ENCODE measurements around the gene PIM1. TPM values are rescaled to one million over a fixed set of nuclear protein-coding genes. Genes with fewer than 3 reads are reported as not detected.

PIM1 gene
- total and polyA plus RNA-seq, 10 of the 15 experiments (the other 5 are each of a cell fraction or from before 2014, with no cell fraction given) = 0.66 to 33.9 (median 10.2) TPM

- TF ChIP-seq ZBTB11 (CRISPR knock-in tag; IDR thresholded peaks at IDR 0.05) = no peak
Measured at GRCh38 chr6:37169496-37170272, at the start of gene PIM1 (continued).

- CTCF ChIA-PET = interaction anchor here (0.6 to 1.1 kb wide), 3 partner anchors 51 to 834 kb away, joined by 3 read pairs; no protein-coding TSS in a partner anchor
- TF ChIP-seq CBX3 (IDR thresholded peaks at IDR 0.05; ENCODE audit: borderline replicate concordance, low read depth) (no peak), HDAC6 (IDR thresholded peaks at IDR 0.05; ENCODE audit: unreplicated experiment) (no peak), STAT3 (IDR thresholded peaks at IDR 0.05; ENCODE audit: low read depth, low read length) (no peak), USF2 (IDR thresholded peaks at IDR 0.05; ENCODE audit: borderline replicate concordance, low read depth, low read length) (no peak), ZNF687 (IDR thresholded peaks at IDR 0.05) (no peak), JUNB (IDR thresholded peaks at IDR 0.05) (no peak), SPI1 (IDR thresholded peaks at IDR 0.05; ENCODE audit: borderline replicate concordance, insufficient read depth, low read depth, low read length) (no peak), NR2C1 (IDR thresholded peaks at IDR 0.05) (no peak), KLF5 (IDR thresholded peaks at IDR 0.05; ENCODE audit: partially characterized antibody) (no peak), SIX5 (IDR thresholded peaks at IDR 0.05; ENCODE audit: low read depth, low read length, severe bottlenecking) (no peak), CBX5 (IDR thresholded peaks at IDR 0.05; ENCODE audit: low read depth) (no peak)
Measured at GRCh38 chr6:37121556-37121955, 48.4 kb upstream of the PIM1 start.

More at GRCh38 chr6:37121556-37121955, 48.4 kb upstream of the PIM1 start:
- FAIRE-seq (no peak), DNase-seq (ENCODE audit: low read depth, low spot score) (no peak), ATAC-seq (no peak)
- peaks cover 9% of the 10 kb centered on the region for H3K4me1 ChIP-seq (ENCODE audit: control insufficient read depth, insufficient read depth, low read length)
- no peak overlapping the region for H3K27ac ChIP-seq (ENCODE audit: control insufficient read depth, insufficient read depth)
- H3K9ac ChIP-seq (ENCODE audit: control insufficient read depth, insufficient read depth, low read length) = no peak overlapping the region
- 62% methylated on average over 4 of the region's 4 CpGs for WGBS (ENCODE audit: insufficient coverage, insufficient replicate concordance, low lambda C conversion rate, missing lambda C conversion rate)
- intact Hi-C loops (cut with micrococcal nuclease; ENCODE audit: unreplicated experiment) = no loop called here
- H3K9me3 ChIP-seq (replicated peaks; ENCODE audit: control insufficient read depth, insufficient read depth, low read length) = no peaks in the 10 kb centered on the region
- no peak overlapping the region for H2AFZ ChIP-seq (ENCODE audit: control insufficient read depth, low read depth, low read length)
- no peaks in the 10 kb centered on the region for H3K27me3 ChIP-seq (replicated peaks in 1 of 2; ENCODE audit: control insufficient read depth in 2 of 2, insufficient read depth in 2 of 2, low read length in 1 of 2)
- H3K4me3 ChIP-seq = no peak overlapping the region
- H3K79me2 ChIP-seq (ENCODE audit: control insufficient read depth, insufficient read depth, low read length) = no peaks in the 10 kb centered on the region
- in situ Hi-C loops (cut with MboI) = no loop called here
- ChIA-PET RAD21 (ENCODE audit: unreplicated experiment) (interaction anchor here (1.5 kb wide), 1 partner anchor 70 kb away, joined by 5 read pairs; no protein-coding TSS in a partner anchor), POLR2A (interaction anchor here (0.7 to 0.8 kb wide), 2 partner anchors 14 to 62 kb away, joined by 3 to 6 read pairs; no protein-coding TSS in a partner anchor), SMC1A (ENCODE audit: uncharacterized antibody, unreplicated experiment) (interaction anchor here (1.3 kb wide), 1 partner anchor 50 kb away, joined by 5 read pairs; no protein-coding TSS in a partner anchor)
- H3K36me3 ChIP-seq (ENCODE audit: control insufficient read depth in 2 of 2, insufficient read depth in 2 of 2, low read length in 1 of 2) = no peaks in the 10 kb centered on the region
- no TSS peak for BruUV-seq (replicated peaks)
- H4K20me1 ChIP-seq (ENCODE audit: control insufficient read depth, insufficient read depth) = no peaks in the 10 kb centered on the region
- H3K4me2 ChIP-seq (ENCODE audit: control insufficient read depth, insufficient read depth) = no peak overlapping the region
